ENCODE measurements around the gene NDUFA6.

NDUFA6 gene

DNA sequence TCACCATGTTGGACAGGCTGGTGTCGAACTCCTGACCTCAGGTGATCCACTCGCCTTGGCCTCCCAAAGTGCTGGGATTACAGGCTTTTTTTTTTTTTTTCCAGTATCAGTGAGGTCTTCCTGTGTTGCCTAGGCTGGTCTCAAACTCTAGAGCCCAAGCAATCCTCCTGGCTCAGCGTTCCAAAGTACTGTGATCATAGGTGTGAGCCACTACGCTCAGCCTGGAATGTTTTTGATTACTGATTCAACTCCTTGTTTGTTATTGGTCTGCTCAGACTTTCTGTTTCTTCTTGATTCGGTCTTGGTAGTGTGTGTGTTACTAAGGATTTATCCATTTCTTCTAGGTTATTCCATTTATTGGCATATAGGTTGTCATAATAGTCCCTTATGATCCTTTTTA, 51.3 kb downstream of the NDUFA6 start:
- POLR2A ChIA-PET: interaction anchor here (0.7 kb wide), 1 partner anchor 24 kb away, joined by 3 read pairs; no protein-coding TSS in a partner anchor
- TF ChIP-seq, protein P1, sequence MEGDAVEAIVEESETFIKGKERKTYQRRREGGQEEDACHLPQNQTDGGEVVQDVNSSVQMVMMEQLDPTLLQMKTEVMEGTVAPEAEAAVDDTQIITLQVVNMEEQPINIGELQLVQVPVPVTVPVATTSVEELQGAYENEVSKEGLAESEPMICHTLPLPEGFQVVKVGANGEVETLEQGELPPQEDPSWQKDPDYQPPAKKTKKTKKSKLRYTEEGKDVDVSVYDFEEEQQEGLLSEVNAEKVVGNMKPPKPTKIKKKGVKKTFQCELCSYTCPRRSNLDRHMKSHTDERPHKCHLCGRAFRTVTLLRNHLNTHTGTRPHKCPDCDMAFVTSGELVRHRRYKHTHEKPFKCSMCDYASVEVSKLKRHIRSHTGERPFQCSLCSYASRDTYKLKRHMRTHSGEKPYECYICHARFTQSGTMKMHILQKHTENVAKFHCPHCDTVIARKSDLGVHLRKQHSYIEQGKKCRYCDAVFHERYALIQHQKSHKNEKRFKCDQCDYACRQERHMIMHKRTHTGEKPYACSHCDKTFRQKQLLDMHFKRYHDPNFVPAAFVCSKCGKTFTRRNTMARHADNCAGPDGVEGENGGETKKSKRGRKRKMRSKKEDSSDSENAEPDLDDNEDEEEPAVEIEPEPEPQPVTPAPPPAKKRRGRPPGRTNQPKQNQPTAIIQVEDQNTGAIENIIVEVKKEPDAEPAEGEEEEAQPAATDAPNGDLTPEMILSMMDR (IDR thresholded peaks at IDR 0.05; ENCODE audit: insufficient read depth, low read length, missing control alignments): no peak
- no peak overlapping the region for H3K4me3 ChIP-seq (ENCODE audit: low read depth, low read length)
- DNase-seq (ENCODE audit: low read depth, low spot score): no peak
- CTCF ChIA-PET: no interaction called here

Measured in AG04449 (cell line).